HG02571 (cell line): ENCODE data around the gene CBY1.

Experiments
- ATAC-seq: cut with Tn5 transposase; IDR thresholded peaks from one replicate; pipeline ENCODE4 v1.9.1; 2021; ENCODE audit warnings: mild to moderate bottlenecking, moderate library complexity; ENCODE audit not compliant: unreplicated experiment

Gene CBY1

DNA sequence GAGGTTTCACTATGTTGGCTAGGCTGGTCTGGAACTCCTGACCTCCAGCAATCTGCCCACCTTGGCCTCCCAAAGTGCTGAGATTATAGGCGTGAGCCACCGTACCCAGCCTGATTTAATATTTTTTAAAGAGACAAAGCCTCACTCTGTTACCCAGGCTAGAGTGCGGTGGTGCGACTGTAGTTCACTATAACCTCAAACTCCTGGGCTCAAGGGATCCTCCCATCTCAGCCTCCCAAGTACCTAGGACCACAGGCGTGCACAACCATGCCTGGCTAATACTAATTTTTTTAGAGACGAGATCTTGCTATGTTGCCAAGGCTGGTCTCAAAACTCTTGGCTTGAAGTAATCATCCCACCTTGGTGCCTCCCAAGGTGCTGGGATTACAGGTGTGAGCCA lies 62.8 kb downstream of the CBY1 start:
- ATAC-seq = no peak

- ATAC-seq = no peak
Observed at GRCh38 chr22:38720350-38720749, 63.9 kb downstream of the CBY1 start.

- no peak for ATAC-seq
Observed at GRCh38 chr22:38721551-38721950, 65.1 kb downstream of the CBY1 start.
